Activated effector memory CD4-positive, alpha-beta T cell treated with anti-CD3 and anti-CD28 coated beads, Interleukin-2, amount 50 U/mL, for 16 hours (primary cell): ENCODE measurements around the gene ATRIP.
"Not testable (repeated sequence)": the region's sequence is repeated elsewhere in the genome, so short reads cannot be mapped to it uniquely, and the experiment has no call there.

ENCODE experiments used
- DNase-seq: peaks from one replicate; pipeline ENCODE4 v3.0.0-alpha.2; 2020

Gene ATRIP

GRCh38 chr3:48472673-48472922, 26.1 kb downstream of the ATRIP start:
- DNase-seq = no peak

- DNase-seq = peak; percentile 97
These were observed 26.5 kb downstream of the ATRIP start for GRCh38 chr3:48472923-48473616.

- DNase-seq = peak; percentile 39
These were observed 27.0 kb downstream of the ATRIP start for GRCh38 chr3:48473617-48473952.

- DNase-seq = not testable (repeated sequence)
These were observed 27.5 kb downstream of the ATRIP start for GRCh38 chr3:48474031-48474430.

GRCh38 chr3:48474619-48475018, 28.1 kb downstream of the ATRIP start:
- no peak for DNase-seq

DNA sequence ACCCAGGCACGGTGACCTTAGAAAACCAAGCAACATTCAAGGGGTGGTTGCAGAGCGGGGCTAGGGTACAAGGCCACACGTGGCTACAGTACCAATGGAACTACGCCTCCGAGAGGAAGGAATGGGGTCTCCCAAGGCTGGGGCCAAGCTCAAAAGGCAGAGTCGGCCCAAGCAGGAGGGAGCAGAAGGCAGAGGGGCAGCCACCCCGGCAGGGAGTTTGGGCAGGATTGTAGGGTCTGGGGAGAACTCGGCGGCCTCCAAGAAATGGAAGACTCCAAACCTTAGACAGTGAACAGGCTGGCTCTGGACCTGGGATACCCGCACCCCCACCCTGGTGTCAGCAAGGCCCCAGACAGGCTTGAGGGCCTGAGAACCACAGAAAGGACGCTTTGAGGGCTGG, 28.7 kb downstream of the ATRIP start:
- no peak for DNase-seq

DNA sequence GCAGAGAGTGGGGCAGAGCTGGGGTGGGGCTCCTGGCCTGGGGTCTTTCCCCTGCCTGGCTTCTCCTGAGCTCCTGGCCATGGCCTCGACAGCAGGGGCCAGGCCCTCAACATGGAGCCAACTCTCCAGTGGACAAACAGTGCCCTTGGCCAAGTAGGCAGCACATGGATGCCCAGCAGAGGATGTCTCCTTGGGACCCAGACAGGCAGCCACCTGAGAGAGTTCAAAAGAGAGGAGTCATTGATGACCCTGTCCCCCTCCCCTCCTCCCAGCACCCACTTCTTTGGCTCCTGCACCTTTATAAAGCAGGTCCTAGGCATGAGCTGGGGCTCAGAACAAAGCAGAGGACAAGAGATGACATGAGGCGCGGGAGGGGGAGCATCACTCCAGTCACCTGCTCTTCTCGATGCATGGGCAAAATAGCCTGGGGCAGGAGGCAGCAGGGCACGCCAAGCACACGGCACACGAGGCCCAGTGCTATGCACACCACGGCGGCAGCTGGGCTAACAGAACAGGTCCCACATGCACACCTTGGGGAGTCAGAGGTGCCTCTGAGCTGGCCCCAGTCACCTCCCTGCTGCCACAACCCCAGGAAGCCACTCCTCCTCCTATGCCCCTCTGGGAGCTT, 30.0 kb downstream of the ATRIP start:
- peak; percentile 52 for DNase-seq

- peak; percentile 67 for DNase-seq
These were observed 31.5 kb downstream of the ATRIP start for GRCh38 chr3:48477959-48478520.

DNA sequence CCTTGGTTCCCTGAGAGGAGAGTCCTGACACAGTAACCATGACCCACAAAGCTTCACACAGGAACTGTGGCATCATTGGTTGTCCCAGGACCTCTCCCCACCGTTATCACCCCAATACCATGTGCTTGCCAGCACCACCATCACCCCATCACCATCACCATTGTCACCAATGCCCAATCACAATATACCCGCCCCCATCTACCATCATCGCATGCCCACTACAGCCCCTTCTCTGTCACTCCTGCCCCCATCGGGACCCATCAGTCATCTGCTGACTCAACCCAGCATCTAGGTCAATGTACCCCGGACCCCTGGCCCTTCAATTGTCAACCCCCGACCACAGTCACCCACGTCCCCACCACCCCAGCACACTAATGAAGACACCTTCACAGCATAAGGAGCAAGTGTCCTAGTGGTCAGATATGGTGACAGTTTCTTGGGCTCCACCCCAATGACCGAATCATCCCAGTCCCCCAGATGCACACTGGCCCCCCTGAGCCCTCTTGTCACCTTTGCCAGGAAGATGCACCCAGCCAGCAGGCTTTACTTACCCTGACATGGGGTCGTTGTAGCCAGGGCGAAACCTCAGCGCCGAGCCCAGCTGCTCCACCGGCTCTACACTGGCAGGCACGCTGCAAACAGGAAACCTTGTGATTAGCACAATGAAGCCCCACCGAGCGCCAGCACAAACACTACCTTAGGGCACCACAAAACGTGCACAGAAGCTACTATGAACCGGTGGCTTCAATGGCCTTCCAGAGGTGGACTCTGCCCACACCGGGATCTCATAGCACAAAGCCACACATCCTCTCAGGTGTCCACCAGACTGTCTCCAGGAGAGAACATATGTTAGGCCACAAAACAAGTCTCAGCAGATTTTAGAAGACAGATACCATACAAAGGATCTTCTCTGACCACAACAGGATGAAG, 32.4 kb downstream of the ATRIP start:
- DNase-seq = peak; percentile 83

DNA sequence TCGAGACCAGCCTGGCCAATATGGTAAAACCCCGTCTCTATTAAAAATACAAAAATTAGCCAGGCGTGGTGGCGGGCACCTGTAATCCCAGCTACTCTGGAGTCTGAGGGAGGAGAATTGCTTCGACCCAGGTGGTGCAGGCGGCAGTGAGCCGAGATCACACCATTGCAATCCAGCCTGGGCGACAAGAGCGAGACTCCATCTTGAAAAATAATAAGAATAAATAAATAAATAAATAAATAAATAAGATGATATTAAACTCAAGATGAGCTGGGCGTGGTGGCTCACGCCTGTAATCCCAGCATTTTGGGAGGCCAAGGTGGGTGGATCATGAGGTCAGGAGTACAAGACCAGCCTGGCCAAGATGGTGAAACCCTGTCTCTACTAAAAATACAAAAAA, 34.4 kb downstream of the ATRIP start:
- not testable (repeated sequence) for DNase-seq

DNA sequence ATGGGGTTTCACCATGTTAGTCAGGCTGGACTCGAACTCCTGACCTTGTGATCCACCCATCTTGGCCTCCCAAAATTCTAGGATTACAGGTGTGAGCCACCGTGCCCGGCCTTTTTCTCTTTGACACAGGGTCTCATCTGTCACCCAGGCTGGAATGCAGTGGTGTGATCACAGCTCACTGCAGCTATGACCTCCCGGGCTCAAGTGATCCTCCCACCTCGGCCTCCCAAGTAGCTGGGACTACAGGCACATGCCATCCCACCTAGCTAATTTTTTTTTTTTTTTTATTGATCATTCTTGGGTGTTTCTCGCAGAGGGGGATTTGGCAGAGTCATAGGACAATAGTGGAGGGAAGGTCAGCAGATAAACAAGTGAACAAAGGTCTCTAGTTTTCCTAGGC, 36.3 kb downstream of the ATRIP start:
- peak; percentile 33 for DNase-seq

DNA sequence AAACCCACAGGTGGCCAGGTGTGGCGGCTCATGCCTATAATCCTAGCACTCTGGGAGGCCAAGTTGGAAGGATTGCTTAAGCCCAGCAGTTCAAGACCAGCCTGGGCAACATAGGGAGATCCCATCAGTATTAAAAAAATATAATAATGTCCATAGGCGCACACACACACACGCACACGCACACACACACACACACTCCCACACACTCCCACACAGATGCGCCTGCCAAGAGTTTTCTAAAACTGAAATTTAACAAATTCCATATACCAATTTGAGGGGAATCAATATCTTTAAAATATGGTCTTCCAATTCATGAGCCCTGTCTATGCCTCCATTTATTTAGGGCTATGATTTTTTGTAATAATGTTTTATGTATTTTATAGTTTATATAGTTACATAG, 40.4 kb downstream of the ATRIP start:
- DNase-seq = no peak

DNA sequence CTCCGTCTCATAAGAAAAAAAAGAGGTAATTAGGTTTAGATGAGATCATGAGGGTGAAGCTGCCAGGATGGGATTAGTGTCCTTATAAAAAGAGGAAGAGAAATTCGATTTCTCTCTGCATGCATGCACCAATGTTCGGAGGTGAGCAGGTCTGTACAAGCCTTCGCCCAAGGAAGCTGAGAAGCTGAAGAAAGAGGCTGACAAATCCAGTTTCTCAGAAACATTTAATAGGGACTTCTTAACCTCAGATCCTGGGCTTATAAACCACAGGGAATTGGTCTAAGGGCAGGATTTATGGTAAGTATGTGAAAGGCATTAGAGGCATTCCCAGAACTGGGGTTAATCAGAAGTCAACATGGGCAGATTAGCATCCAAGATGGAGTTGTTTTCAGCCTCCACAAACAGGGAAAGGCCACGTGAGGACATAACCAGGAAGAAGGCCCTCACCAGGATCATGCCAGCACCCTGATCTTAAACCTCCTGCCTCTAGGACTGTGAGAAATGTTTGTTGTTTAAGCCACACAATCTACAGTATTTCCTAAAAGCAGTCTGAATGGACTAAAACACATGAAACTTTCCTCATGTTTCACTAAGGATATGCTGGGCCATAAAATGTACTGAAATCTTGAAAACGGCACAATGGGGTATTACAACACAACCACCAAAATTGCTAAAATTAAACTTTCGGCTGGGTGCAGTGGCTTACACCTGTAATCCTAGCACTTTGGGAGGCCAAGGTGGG, 46.1 kb downstream of the ATRIP start:
- no peak for DNase-seq

- DNase-seq = no peak
These were observed 46.6 kb downstream of the ATRIP start for GRCh38 chr3:48493203-48493501.

GRCh38 chr3:48500656-48501055, 54.1 kb downstream of the ATRIP start:
- DNase-seq = no peak

DNA sequence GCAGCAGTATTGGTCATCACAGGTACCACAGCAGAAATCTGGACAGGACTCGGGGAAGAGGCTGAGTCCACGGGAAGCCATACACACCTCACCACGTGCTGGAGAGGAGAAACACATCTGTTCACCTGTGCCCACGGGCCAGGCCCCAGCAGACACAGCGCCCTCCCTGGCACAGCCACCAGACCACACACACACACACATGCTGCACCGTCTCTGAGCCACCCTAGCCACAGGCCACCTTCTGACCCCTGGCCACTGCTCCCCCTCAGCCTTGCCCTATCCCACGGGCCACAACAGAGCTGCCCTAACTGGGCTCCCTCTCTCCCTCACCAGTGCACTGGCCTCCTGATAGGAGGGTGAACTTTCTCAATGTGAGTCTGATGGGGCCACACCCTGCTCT, 54.7 kb downstream of the ATRIP start:
- DNase-seq = no peak

- no peak for DNase-seq
These were observed 55.6 kb downstream of the ATRIP start for GRCh38 chr3:48502121-48502520.

- no peak for DNase-seq
These were observed 56.2 kb downstream of the ATRIP start for GRCh38 chr3:48502728-48503168.

GRCh38 chr3:48503401-48504050, 57.0 kb downstream of the ATRIP start:
- no peak for DNase-seq

DNA sequence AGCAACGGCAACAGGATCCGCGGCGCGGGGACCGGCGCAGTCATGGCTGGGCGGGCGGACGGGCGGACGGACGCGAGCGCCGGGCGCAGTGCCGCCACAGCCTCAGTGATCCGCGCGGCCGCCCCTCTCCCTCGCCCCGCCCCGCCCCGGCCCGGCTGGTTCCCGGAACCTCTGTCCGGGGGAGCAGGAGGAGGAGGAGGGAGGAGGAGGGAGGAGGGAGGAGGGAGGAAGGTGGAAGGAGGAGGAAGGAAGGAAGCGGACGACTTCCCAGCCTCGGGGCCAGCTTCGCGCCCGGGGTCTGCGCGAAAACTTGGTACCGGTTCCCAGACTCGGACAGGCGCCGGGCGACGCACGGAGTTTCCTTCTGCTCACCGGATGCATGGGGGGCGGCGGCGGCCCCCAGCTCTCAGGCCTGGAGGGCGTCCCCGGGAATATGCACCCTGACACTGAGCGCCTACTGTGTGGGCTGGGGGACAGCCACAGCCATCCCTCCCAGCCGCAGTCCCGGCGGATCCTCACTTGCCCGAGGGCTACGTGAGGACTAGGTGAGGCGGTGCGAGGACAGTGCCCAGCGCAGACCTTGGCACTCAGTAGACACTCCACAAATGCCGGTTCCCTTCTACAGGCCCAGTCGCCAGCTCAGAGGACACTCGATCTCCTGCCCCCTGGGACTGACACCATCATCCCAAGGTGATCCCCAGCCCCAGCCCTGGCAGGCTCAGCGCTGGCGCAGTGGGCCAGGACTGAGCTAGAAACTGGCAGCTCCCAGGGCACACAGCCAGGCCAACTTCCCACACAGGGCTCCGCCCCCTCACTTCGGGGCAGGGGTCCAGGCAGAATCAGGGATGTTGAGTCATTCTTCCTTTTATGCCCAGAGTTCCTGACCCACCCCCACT, 57.8 kb downstream of the ATRIP start, which contains the start of gene SHISA5:
TSS of gene SHISA5 (minus strand) at position 124 of the 896 bp plus-strand sequence. CDS start at position 44, 80 bp downstream.
- peak; percentile 85 for DNase-seq

DNA sequence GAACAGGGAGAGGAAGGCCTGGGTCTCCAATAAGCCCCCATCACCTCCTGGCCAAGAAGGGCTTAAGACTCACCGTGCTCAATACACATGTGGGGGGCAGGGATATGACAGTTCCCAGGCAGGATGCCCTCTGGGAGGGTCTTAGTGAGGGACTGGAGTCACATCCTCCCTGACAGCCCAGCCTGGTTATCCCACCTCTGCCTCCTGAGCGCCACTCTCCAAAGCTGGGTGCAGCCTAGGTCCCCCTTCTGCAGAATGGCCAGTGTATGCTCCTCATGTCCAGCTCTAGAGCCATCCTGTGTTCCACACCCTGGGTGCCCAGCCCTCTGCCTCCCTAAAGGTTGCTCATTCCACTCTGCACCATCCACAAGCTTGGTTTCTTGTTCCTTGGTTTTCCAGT, 58.6 kb downstream of the ATRIP start:
- no peak for DNase-seq
